ENCODE results near the gene TMEM170A. TPM values are rescaled to one million over a fixed set of nuclear protein-coding genes. Genes with fewer than 3 reads are reported as not detected.

The TMEM170A gene
- total and polyA plus RNA-seq, 2 of the 13 experiments (the other 11 are each of a cell fraction or from before 2014, with no cell fraction given) = 35.7 to 39.7 TPM

- TF ChIP-seq GRHL1 (CRISPR knock-in tag; conservative IDR thresholded peaks at IDR 0.05) (no peak), ZSCAN30 (CRISPR knock-in tag; IDR thresholded peaks at IDR 0.05) (no peak), NR2F1 (CRISPR knock-in tag; IDR thresholded peaks at IDR 0.05) (peak in 1 of 2 experiments; percentile 22; a peak in 1 of 4 replicates), NRL (CRISPR knock-in tag; IDR thresholded peaks at IDR 0.05; ENCODE audit: borderline replicate concordance) (peak; percentile 85), STAT6 (CRISPR knock-in tag; IDR thresholded peaks at IDR 0.05; ENCODE audit: borderline replicate concordance) (0 out of 2 replicates have a peak, but pooled peaks have one; percentile 40), ZFP36L2 (CRISPR knock-in tag; IDR thresholded peaks at IDR 0.05) (peak; percentile 65; the same call in 1 of the 2 replicates), ZNF333 (CRISPR knock-in tag; IDR thresholded peaks at IDR 0.05; ENCODE audit: borderline replicate concordance) (peak; percentile 94), SMAD3 (CRISPR knock-in tag; IDR thresholded peaks at IDR 0.05) (peak; percentile 93), ZFP62 (CRISPR knock-in tag; IDR thresholded peaks at IDR 0.05) (no peak), NFE2L2 (IDR thresholded peaks at IDR 0.05; ENCODE audit: low read length) (no peak), ATF4 (CRISPR knock-in tag; IDR thresholded peaks at IDR 0.05) (peak in 1 of 2 experiments; percentile 77; a peak in 2 of 4 replicates), ZNF567 (CRISPR knock-in tag; IDR thresholded peaks at IDR 0.05; ENCODE audit: borderline replicate concordance) (peak; percentile 90; the same call in 1 of the 2 replicates), SNAPC2 (CRISPR knock-in tag; IDR thresholded peaks at IDR 0.05) (peak; percentile 74; the same call in 1 of the 2 replicates), ZNF883 (CRISPR knock-in tag; IDR thresholded peaks at IDR 0.05; ENCODE audit: not compliant biosample characterization) (peak; percentile 94), ELK4 (CRISPR knock-in tag; IDR thresholded peaks at IDR 0.05; ENCODE audit: borderline replicate concordance) (no peak), RXRA (CRISPR knock-in tag; IDR thresholded peaks at IDR 0.05) (peak; percentile 77), IRF9 (CRISPR knock-in tag; IDR thresholded peaks at IDR 0.05; ENCODE audit: borderline replicate concordance) (peak; percentile 85), ZNF441 (CRISPR knock-in tag; IDR thresholded peaks at IDR 0.05; ENCODE audit: borderline replicate concordance) (peak; percentile 82), HOXA5 (CRISPR knock-in tag; IDR thresholded peaks at IDR 0.05) (0 out of 2 replicates have a peak, but pooled peaks have one; percentile 35), NFE2 (CRISPR knock-in tag; IDR thresholded peaks at IDR 0.05) (no peak), ZNF788 (CRISPR knock-in tag; IDR thresholded peaks at IDR 0.05; ENCODE audit: borderline replicate concordance) (peak; percentile 98; the same call in 1 of the 2 replicates)
Measured at GRCh38 chr16:75464122-75464918, at the start of gene TMEM170A (continued).
